Endodermal cell (in vitro differentiated cells): ENCODE data around the gene IL9. TPM values are rescaled to one million over a fixed set of nuclear protein-coding genes. Genes with fewer than 3 reads are reported as not detected.

Experiments
- DNase-seq: peaks from one replicate; pipeline ENCODE4 v3.0.0-alpha.2; 2017
- H3K27ac ChIP-seq: 2 replicates; pipeline ENCODE4 v1.5.1; 2013; ENCODE audit warnings: mild to moderate bottlenecking, low read depth, low read length, moderate library complexity
- H3K27me3 ChIP-seq: 2 replicates; pipeline ENCODE4 v1.6.1; 2013; ENCODE audit warnings: mild to moderate bottlenecking, low read length, moderate library complexity; ENCODE audit not compliant: insufficient read depth, control insufficient read depth, poor library complexity, severe bottlenecking
- H3K36me3 ChIP-seq: 2 replicates; pipeline ENCODE4 v1.7.0; 2013; ENCODE audit warnings: mild to moderate bottlenecking, low read length, moderate library complexity; ENCODE audit not compliant: control insufficient read depth, insufficient read depth
- H3K4me1 ChIP-seq: one replicate; pipeline ENCODE4 v1.7.0; 2013; ENCODE audit warnings: low read length; ENCODE audit not compliant: control insufficient read depth, insufficient read depth
- H3K4me3 ChIP-seq: 2 replicates; pipeline ENCODE4 v1.5.1; 2013; ENCODE audit warnings: mild to moderate bottlenecking, low read length, moderate library complexity
- H3K9ac ChIP-seq: 2 replicates; pipeline ENCODE4 v1.6.1; 2013; ENCODE audit warnings: mild to moderate bottlenecking, low read length, moderate library complexity; ENCODE audit not compliant: poor library complexity, severe bottlenecking; ENCODE audit errors: extremely low read depth
- H3K9me3 ChIP-seq: 2 replicates; pipeline ENCODE4 v1.6.1; 2013; ENCODE audit warnings: mild to moderate bottlenecking, low read length, moderate library complexity; ENCODE audit not compliant: control insufficient read depth
- H3K27ac Mint-ChIP-seq: 2 replicates; pipeline ENCODE4 v1.8.0; 2020; ENCODE audit warnings: mixed read lengths
- H3K27me3 Mint-ChIP-seq: 2 replicates; pipeline ENCODE4 v1.8.0; 2021; ENCODE audit warnings: mild to moderate bottlenecking, mixed read lengths; ENCODE audit not compliant: insufficient read depth
- H3K36me3 Mint-ChIP-seq: 2 replicates; pipeline ENCODE4 v1.8.0; 2020; ENCODE audit warnings: low read depth, mixed read lengths
- H3K4me1 Mint-ChIP-seq: 2 replicates; pipeline ENCODE4 v1.8.0; 2020; ENCODE audit warnings: mixed read lengths
- H3K4me3 Mint-ChIP-seq: 2 replicates; pipeline ENCODE4 v1.8.0; 2020; ENCODE audit warnings: mild to moderate bottlenecking, moderate library complexity, mixed read lengths
- H3K9me3 Mint-ChIP-seq: 2 replicates; pipeline ENCODE4 v1.8.0; 2020; ENCODE audit warnings: mild to moderate bottlenecking, mixed read lengths
- CTCF ChIP-seq: fragments of 200-600 bp; sonication (generic); conservative IDR thresholded peaks from 2 replicates; pipeline ENCODE4 v1.5.0; 2021; ENCODE audit warnings: antibody characterized with exemption, mild to moderate bottlenecking
- WGBS, 2 experiments: methylation state at CpG; one replicate each; pipeline versions ENCODE4 v1.1.5 to v1.1.7; 2013; ENCODE audit warnings: missing lambda C conversion rate in 2 of 2, mixed read lengths in 1 of 2; ENCODE audit not compliant: insufficient coverage in 1 of 2, insufficient read length in 1 of 2; 5-methylcytosine and 5-hydroxymethylcytosine counted together
- total RNA-seq, 2 donors: library from RNA; stranded (reverse); fragmentation: NEBNext Ultra II Directional in 1 of 2; extraction: Animal tissue kit (Norgen Biotek cat#: 25700) in 1 of 2; gene quantifications; 2 replicates in 1 of 2; 3 replicates in 1 of 2; pipeline ENCODE4 v1.2.1, GENCODE V29; 2021

Gene IL9
- total RNA-seq, 2 donors from 2014 or later = not detected

GRCh38 chr5:135885031-135885430 is 10.6 kb downstream of the IL9 start:
- Mint-ChIP-seq H3K36me3 (no peaks in the 10 kb centered on the region), H3K4me1 (peaks cover 11% of the 10 kb centered on the region), H3K4me3 (no peak overlapping the region), H3K9me3 (no peaks in the 10 kb centered on the region), H3K27me3 (peaks cover 31% of the 10 kb centered on the region), H3K27ac (no peak overlapping the region)
- H3K9ac ChIP-seq = no peak overlapping the region
- H3K36me3 ChIP-seq = no peaks in the 10 kb centered on the region
- WGBS, 2 experiments = 94 to 98% methylated on average over 3 of the region's 3 CpGs
- no peak for TF ChIP-seq CTCF
- H3K27me3 ChIP-seq = no peaks in the 10 kb centered on the region
- DNase-seq = no peak
- H3K4me1 ChIP-seq = peaks cover 2% of the 10 kb centered on the region
- H3K4me3 ChIP-seq = no peak overlapping the region
- H3K27ac ChIP-seq = no peak overlapping the region
- no peaks in the 10 kb centered on the region for H3K9me3 ChIP-seq

DNA sequence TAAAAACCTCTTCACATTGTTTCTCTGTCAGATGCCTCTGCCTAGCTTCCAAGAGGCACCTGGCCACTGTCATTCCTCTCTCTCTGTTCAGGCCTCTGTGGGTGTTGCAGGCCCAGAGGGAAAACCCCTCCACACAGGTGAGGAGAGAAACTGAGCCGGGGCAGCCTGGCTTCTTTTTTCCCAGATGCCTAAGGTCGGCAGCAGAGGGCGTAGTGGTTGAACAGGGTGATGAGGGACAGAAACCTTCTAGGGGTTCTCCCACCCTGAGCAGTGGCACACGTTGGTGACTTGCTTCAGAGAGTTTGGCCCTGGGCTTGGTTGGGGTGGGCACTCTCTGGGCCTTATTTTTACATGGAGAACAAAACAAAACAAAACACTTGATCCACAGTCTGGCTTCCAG is 12.2 kb downstream of the IL9 start:
- peak; percentile 79 for DNase-seq
- TF ChIP-seq CTCF = peak; percentile 66
- Histone ChIP-seq H3K27ac (no peak overlapping the region), H3K9me3 (no peaks in the 10 kb centered on the region), H3K36me3 (no peaks in the 10 kb centered on the region), H3K27me3 (no peaks in the 10 kb centered on the region), H3K9ac (no peak overlapping the region), H3K4me3 (no peak overlapping the region), H3K4me1 (peaks cover 3% of the 10 kb centered on the region)
- Mint-ChIP-seq H3K9me3 (no peaks in the 10 kb centered on the region), H3K4me3 (no peak overlapping the region), H3K36me3 (no peaks in the 10 kb centered on the region), H3K27me3 (peaks cover 17% of the 10 kb centered on the region), H3K4me1 (peaks cover 11% of the 10 kb centered on the region), H3K27ac (no peak overlapping the region)
- 60 to 76% methylated on average over 1 to 4 of the region's 4 CpGs for WGBS, 2 experiments

GRCh38 chr5:135883026-135883425 is 12.6 kb downstream of the IL9 start:
- no peak overlapping the region for H3K27ac Mint-ChIP-seq
- H3K36me3 Mint-ChIP-seq = no peaks in the 10 kb centered on the region
- 80 to 85% methylated on average over 1 to 3 of the region's 3 CpGs for WGBS, 2 experiments
- Histone ChIP-seq H3K9ac (no peak overlapping the region), H3K4me1 (peaks cover 7% of the 10 kb centered on the region), H3K27me3 (no peaks in the 10 kb centered on the region), H3K4me3 (no peak overlapping the region), H3K9me3 (no peaks in the 10 kb centered on the region), H3K27ac (no peak overlapping the region), H3K36me3 (no peaks in the 10 kb centered on the region)
- peaks cover 11% of the 10 kb centered on the region for H3K4me1 Mint-ChIP-seq
- H3K27me3 Mint-ChIP-seq = peaks cover 13% of the 10 kb centered on the region
- TF ChIP-seq CTCF = no peak
- DNase-seq = no peak
- H3K9me3 Mint-ChIP-seq = no peaks in the 10 kb centered on the region
- no peak overlapping the region for H3K4me3 Mint-ChIP-seq
